GM21723 (cell line): ENCODE measurements around the gene SLC1A7.

Source experiments
- ATAC-seq: cut with Tn5 transposase; IDR thresholded peaks from one replicate; pipeline ENCODE4 v1.9.1; 2021; ENCODE audit warnings: mild to moderate bottlenecking, moderate library complexity; ENCODE audit not compliant: unreplicated experiment

SLC1A7 gene

GRCh38 chr1:53063744-53064515, 78.5 kb downstream of the SLC1A7 start:
- no peak for ATAC-seq

GRCh38 chr1:53062708-53063591, 79.5 kb downstream of the SLC1A7 start:
- ATAC-seq: no peak

- ATAC-seq: no peak
Observed at GRCh38 chr1:53061859-53062707, 80.4 kb downstream of the SLC1A7 start, which contains the start of gene PODN. Gene PODN, plus strand, starts transcription at chr1:53062213. Its CDS starts 7,643 bp downstream, at chr1:53069856.

GRCh38 chr1:53061123-53061858, 81.1 kb downstream of the SLC1A7 start:
- ATAC-seq: no peak

- ATAC-seq: no peak
Observed at GRCh38 chr1:53060579-53060978, 81.9 kb downstream of the SLC1A7 start.

GRCh38 chr1:53057127-53057526, 85.3 kb downstream of the SLC1A7 start:
- no peak for ATAC-seq

GRCh38 chr1:53051676-53052075, 90.8 kb downstream of the SLC1A7 start:
- no peak for ATAC-seq

GRCh38 chr1:53050310-53050709, 92.1 kb downstream of the SLC1A7 start:
- no peak for ATAC-seq

- no peak for ATAC-seq
Observed at GRCh38 chr1:53049574-53049967, 92.9 kb downstream of the SLC1A7 start.

- no peak for ATAC-seq
Observed at GRCh38 chr1:53048960-53049573, 93.4 kb downstream of the SLC1A7 start.

- ATAC-seq: no peak
Observed at GRCh38 chr1:53047737-53048736, 94.4 kb downstream of the SLC1A7 start.

GRCh38 chr1:53046930-53047329, 95.5 kb downstream of the SLC1A7 start:
- no peak for ATAC-seq

GRCh38 chr1:53044926-53045325, 97.5 kb downstream of the SLC1A7 start:
- no peak for ATAC-seq

GRCh38 chr1:53043271-53043670, 99.2 kb downstream of the SLC1A7 start:
- no peak for ATAC-seq

GRCh38 chr1:53038566-53038965, 103.9 kb downstream of the SLC1A7 start:
- ATAC-seq: no peak
